NCI-H446 treated with DMSO at 0.1 percent for 48 hours (cell line): ENCODE results near the gene ZNF80.

Source experiments
- DNase-seq: peaks from one replicate; lab custom pipeline; 2025; lab: John Stamatoyannopoulos, UW

ZNF80 gene

DNA sequence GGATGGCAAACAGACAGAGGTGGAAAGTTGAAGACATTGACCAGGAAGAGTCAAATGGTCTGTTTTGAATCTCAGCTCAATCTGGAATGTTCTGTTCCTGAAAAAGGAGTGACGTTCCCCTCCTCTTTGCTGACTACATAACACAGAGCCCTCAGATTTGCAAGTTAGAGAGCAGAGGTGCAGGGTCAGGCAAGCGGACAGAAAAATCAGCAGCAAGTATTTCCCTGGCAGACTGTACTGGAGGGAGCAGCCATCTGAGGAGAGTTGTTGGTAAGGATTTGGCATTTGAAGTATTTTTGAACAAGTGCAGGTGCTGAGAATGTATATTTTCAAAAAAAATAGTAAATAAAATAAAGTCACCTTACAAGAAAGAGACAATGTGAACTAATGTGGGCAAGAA, 17.6 kb downstream of the ZNF80 start:
- DNase-seq = no peak

DNA sequence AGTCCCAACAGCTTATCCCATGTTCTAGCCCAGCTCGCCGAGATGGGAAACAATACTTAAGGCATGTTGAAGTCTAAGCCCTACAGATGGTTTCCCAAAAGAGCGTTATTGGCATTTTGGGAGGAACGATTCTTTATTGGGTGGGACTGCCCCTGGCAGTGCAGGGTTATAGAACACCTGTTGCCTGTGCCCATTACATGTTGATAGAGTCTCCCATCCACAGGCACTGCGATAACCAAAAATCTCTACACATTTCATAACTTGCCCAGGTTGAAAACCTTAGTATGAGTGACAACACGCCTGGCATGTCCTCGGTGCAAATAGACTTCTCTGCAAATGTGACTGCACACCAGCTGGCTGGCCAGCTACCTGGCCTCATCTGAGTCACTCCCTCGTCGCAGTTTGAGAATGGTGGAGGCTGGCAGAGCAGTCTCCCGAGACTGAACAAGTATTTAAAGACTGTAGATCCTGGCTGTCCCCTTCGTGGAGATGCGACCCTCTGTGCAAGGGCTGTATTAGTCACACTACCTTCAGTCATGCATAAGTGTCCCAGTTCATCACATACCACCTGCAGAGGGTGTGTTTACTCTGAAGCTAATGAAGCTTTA, 18.7 kb downstream of the ZNF80 start:
- no peak for DNase-seq

DNA sequence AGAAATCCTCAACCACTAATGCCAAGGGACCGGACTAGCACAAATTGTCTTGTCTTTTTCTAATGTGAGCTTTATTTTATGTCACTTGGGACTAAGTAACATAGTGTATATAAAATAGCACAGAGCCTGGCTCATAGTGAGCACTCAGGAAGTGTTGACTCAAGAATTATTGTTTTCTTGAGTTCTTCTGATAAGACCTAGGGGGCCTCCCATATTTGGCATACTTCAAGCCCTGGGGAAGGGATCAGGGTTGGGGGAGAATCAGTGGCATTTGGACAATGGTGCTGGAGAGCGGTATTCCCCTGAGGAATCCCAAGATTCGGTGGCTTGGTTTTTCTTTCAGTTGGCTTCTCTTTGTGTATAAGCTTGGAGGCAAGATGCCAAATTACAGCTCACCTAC, 19.4 kb downstream of the ZNF80 start:
- no peak for DNase-seq

DNA sequence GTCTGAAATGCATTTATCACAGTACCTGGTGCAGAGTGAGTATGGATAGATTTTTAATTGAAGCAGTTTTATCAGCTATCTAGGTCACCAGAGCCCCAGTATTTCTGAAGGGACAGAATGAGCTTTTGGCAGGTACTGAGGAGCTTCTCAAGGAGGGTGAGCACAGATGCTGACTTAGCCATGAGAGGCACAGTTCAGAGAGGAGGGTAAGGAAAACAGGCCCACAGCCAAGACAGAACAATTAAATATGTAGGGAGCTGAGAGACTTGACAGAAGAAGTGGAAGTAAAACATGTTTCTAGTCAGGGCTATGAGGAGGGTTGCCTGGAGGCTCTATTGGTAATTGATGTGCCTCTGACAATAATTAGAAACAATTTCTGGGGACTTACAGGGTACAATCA, 20.1 kb downstream of the ZNF80 start:
- no peak for DNase-seq

DNA sequence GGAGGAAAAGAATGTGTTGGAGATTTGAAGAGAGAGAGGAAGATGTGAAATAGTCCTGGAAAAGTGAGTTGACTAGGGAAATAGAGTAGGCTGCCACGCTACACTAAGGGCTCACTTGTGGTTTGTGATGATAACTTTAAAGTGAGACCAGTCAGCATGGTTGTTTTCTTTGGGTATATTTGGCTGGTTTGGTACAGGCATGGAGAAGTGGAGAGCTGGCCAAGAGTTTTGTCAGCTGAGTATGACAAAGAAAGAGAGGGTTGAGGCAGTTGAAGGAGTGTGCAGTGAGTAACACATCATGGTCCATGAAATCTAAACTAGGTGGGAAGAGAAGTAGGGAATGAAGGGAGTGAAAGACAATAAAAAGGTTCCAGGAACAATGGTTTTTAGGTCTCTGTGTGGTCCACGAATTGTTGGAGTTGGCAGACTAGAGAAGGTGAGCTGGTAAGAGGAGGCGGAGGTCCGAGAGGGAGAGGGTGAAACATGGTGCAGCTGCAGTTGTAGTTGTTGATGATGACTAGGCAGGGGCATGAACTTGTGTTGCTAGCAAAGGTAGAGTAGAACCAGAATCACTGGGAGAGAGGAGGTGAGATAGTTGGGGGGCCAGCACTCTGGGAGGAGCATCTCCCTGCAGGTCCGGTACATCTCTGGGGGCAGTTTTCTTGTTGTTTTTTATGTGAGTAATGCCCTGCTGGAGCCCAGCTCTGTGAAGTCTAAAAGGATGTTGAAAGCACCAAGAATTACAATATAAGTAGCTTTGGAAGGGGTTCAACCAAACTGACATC, 21.0 kb downstream of the ZNF80 start:
- no peak for DNase-seq

DNA sequence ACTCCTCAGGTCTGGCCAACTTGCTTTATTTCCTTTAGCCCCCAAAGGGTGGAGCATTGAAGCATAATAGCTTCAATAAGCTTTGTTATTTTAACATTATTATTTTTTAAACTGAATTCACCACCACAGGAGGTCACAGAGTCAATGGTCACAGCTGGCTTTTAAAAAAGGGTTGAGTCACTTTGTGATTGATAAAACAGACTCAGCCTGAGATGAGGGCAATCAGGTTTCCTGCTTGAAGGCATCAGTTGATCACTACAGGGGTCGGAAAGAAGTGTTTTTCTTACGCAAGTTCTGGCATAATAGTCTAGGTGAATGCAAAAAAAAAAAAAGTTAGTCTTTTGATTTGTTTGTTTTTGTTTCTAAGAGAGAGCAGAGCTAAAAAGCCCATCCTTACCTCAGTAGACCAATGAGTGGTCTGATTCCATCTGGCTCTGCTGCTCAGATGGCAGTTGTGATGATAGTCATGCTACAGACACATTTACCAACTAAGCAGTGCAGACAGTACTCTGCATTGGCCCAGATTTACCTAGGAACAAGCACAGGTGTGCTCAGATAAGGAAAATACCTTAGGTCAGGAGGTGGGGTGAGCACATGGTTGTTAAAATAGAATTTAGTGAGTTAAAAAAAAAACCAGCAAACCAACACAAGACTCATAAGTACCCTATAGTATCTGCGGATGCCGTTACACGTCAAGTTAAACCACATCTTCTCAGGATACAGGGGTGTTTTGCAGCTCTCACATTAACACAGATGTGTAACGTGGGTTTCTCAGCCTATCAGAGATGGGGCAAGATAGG, 22.6 kb downstream of the ZNF80 start:
- DNase-seq = no peak

DNA sequence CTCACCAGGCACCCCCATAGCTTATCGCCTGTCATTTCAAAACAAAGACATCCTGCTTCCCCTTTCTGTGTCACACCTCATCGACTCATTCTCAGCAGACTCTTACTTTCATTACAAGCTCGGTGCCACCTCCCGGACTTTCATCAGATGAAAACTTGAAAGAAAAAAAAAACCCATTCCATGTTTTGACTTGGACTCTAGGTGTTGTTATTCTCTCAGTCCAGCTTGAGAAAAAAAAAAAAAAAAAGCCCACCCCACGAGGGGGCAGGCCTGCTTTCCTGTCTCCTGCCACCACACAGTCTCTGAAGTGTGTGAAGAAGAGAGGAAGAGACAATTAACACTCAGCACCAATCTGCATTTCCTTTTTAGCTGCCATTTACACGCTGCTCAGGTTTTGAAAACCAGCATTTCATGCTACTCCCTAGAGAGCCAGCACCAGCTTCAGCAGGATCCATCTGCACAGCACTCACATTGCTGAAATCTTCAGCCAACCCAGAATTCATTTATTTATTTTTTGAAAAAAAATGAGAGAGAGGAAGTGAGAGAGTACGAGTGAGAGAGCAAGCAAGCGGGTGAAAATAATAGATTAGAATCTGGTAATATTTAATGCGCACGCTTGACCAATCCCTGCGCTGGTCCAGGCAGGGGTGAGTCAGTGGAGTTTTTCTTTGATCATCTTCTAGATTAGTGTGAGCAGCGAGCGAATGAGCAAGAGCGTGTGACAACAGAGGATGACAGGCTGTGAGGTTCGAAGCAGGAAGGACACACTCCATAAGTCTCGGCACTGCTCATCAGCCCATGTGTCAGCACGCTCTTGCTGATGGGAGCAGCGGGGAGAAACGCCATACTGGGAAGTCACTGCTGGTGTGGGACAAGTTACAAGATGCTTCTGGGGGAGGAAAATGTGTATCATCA, 23.5 kb downstream of the ZNF80 start:
- DNase-seq = no peak

DNA sequence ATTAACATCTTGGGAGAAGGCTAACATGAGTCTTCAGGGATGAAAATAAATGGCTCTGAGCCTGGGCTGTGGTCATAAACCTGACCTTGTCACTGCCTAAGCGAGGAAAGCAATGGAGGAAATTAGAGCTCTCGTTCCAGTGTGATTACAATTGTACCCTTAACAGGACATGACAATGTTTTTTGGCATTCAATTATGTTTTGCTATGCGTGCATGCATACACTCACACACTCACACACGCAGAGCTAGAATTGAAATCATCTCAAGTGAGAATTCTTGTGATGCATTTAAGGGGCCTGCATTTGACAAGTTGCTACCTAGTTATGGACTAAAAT, 24.1 kb downstream of the ZNF80 start:
- DNase-seq = no peak

DNA sequence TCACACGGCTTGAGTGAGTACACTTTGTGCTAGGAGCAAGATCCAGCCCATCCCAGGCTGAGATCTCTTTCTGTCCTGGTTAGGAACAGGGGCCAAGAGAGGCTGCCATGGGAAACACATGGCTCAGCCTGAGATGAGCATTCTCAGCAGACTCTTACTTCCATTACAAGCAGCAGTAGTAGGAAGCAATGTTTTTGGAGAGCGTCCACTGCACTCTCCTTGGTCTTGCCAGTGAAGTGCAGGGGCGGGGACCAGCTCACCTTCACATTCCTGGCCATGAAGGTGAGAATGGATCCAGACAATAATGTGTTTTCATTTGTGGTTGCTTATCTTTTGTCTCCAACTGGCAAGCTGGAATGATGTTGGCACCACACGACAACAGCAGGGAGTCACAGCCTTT, 24.7 kb downstream of the ZNF80 start:
- DNase-seq = no peak

DNA sequence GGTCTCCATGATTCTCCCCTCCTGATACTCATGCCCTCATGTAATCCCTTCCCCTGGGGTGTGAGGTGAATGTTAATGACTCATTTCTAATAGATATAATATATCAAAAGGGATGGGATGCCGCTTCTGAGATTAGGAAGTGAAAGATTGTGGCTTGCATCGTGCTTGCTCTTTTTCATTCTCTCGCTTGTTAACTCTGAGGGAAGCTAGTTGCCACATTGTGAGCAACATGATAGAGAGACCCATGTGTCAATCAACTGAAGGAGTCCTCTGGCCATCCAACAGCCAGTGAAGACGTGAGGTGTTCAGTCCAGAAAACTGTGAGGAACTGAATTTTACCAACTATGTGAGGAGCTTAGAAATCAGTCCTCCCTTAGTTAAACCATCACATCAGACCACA, 29.6 kb downstream of the ZNF80 start:
- no peak for DNase-seq

DNA sequence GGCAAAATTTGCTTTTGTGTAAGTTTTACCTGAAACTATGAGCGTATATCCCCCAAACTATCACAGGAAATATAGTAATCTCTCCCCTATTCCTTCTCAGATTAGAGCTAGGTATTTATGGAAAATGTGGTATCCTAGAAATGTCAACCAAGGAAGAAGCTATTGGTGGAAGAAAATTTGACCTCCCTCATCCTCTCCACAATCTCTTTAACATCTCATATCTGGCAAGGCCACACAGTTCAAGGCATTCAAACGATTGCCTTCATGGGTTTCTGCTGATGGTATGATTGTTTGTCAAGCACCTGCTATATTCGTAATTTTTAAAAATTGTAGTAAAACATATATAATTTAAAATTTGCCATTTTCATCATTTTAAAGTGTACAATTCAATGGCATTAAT, 31.0 kb downstream of the ZNF80 start:
- DNase-seq = no peak

DNA sequence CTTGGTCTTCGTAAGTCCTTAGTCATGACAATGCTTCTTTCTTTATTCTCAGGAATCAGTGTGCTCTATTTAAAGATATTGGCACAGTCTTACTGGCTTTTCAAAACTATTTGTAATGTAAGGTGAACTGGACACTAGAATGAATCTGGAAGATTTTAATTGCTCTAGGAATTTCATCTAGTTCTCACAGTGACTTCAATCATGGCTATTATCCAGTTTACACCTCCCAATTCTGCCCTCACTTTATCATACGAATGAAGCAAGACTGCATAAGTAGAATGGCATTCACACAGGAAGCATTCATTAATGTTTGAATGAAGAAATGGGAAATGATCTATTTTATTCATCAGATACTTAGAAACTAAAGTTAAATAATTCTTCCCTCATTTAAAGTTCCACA, 31.8 kb downstream of the ZNF80 start:
- no peak for DNase-seq

DNA sequence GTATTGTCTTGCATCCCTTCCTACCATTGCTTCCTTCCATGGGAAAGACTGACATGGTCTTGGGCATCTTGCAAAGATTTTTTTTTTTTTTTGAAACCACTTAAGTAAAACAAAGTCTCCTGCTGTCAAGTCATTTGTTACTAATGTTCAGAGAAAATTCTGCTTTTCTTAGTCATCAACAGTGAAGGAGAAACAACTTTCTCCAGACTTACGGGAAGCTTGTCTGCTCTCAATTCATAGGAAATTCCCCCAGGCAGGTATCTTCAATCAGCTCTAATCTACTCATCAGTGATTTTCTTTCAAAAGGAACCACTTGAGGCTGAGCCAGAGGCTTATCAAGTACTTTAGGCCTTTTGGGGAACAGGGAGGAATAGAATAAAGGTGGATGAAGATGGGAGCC, 42.6 kb downstream of the ZNF80 start:
- no peak for DNase-seq

DNA sequence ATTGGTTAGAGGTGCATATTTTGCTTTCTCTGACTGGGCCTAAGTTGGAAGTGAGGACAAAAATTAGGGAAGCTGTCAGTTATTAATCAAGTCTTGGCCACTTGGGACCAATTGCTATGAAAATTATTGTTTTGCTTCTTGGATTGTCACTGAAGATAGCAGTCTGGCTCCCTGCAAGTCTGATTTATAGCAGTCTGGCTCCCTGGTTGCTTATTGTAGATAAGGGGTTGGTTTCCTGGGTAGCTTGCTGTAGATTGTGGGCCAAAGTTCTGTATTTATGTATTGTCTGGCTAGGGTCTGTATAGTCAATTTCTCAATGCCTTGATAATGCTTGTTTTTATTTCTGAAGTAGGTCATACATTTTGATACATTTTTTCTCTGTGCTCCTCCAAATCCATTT, 45.2 kb downstream of the ZNF80 start:
- DNase-seq = no peak

DNA sequence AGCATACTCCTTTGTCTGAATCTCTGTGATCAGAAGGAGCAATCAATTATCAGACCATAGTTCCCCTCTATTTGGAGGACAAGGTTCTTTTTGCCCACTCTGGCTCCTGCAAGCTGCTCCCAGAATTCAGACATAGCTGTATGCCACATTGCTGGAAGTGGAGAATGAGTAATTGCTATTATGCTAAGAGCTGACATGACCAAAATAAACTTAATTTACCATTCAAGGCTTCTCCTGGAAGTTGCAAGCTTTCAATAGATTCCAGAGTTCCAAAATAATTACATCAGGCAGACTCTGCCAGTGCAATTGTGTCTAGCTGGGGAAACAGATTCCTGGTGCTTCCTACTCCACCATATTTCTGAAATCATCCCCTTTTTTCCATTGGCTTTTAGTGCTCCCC, 50.9 kb downstream of the ZNF80 start:
- no peak for DNase-seq
